ENCODE results near the gene THADA.
"Not testable (repeated sequence)": the region's sequence is repeated elsewhere in the genome, so short reads cannot be mapped to it uniquely, and the experiment has no call there.

The THADA gene

GRCh38 chr2:43563679-43564078 lies 32.2 kb downstream of the THADA start:
- H3K9ac ChIP-seq (ENCODE audit: low read length), result no peak overlapping the region
- H3K27me3 ChIP-seq (ENCODE audit: control insufficient read depth, insufficient read depth, low read length), result no peaks in the 10 kb centered on the region
- no peak overlapping the region for H3K4me3 ChIP-seq (ENCODE audit: low read depth, low read length)
- H3K4me1 ChIP-seq (ENCODE audit: control insufficient read depth, insufficient read depth, low read length), result no peaks in the 10 kb centered on the region; the same call in 1 of the 2 replicates
- H3K27ac ChIP-seq (ENCODE audit: low read depth, low read length), result no peak overlapping the region
- no peaks in the 10 kb centered on the region for H3K9me3 ChIP-seq (ENCODE audit: control insufficient read depth, insufficient read depth, low read depth, low read length)
- H3K36me3 ChIP-seq (ENCODE audit: control insufficient read depth, insufficient read depth, low read length), result peaks cover 20% of the 10 kb centered on the region

GRCh38 chr2:43560231-43560547 lies 35.6 kb downstream of the THADA start:
- no peak overlapping the region for H3K4me3 ChIP-seq (ENCODE audit: low read depth, low read length)
- no peak overlapping the region for H3K9ac ChIP-seq (ENCODE audit: low read length)
- H3K27me3 ChIP-seq (ENCODE audit: control insufficient read depth, insufficient read depth, low read length), result no peaks in the 10 kb centered on the region
- H3K9me3 ChIP-seq (ENCODE audit: control insufficient read depth, insufficient read depth, low read depth, low read length), result no peaks in the 10 kb centered on the region
- H3K4me1 ChIP-seq (ENCODE audit: control insufficient read depth, insufficient read depth, low read length), result no peaks in the 10 kb centered on the region; the same call in 1 of the 2 replicates
- H3K27ac ChIP-seq (ENCODE audit: low read depth, low read length), result no peak overlapping the region
- H3K36me3 ChIP-seq (ENCODE audit: control insufficient read depth, insufficient read depth, low read length), result peaks cover 31% of the 10 kb centered on the region

- Histone ChIP-seq H3K4me3 (ENCODE audit: low read depth, low read length) (no peak overlapping the region), H3K36me3 (ENCODE audit: control insufficient read depth, insufficient read depth, low read length) (peaks cover 31% of the 10 kb centered on the region), H3K27me3 (ENCODE audit: control insufficient read depth, insufficient read depth, low read length) (no peaks in the 10 kb centered on the region), H3K9me3 (ENCODE audit: control insufficient read depth, insufficient read depth, low read depth, low read length) (no peaks in the 10 kb centered on the region), H3K4me1 (ENCODE audit: control insufficient read depth, insufficient read depth, low read length) (no peaks in the 10 kb centered on the region; the same call in 1 of the 2 replicates), H3K27ac (ENCODE audit: low read depth, low read length) (no peak overlapping the region), H3K9ac (ENCODE audit: low read length) (no peak overlapping the region)
These were observed 36.2 kb downstream of the THADA start for GRCh38 chr2:43559391-43560230.

GRCh38 chr2:43557196-43557595 lies 38.6 kb downstream of the THADA start:
- Histone ChIP-seq H3K9me3 (ENCODE audit: control insufficient read depth, insufficient read depth, low read depth, low read length) (no peaks in the 10 kb centered on the region), H3K27me3 (ENCODE audit: control insufficient read depth, insufficient read depth, low read length) (no peaks in the 10 kb centered on the region), H3K4me1 (ENCODE audit: control insufficient read depth, insufficient read depth, low read length) (no peaks in the 10 kb centered on the region), H3K36me3 (ENCODE audit: control insufficient read depth, insufficient read depth, low read length) (peaks cover 37% of the 10 kb centered on the region), H3K27ac (ENCODE audit: low read depth, low read length) (no peak overlapping the region), H3K9ac (ENCODE audit: low read length) (no peak overlapping the region), H3K4me3 (ENCODE audit: low read depth, low read length) (no peak overlapping the region)

- no peak overlapping the region for H3K4me3 ChIP-seq (ENCODE audit: low read depth, low read length)
- H3K36me3 ChIP-seq (ENCODE audit: control insufficient read depth, insufficient read depth, low read length), result peaks cover 39% of the 10 kb centered on the region
These were observed 39.6 kb downstream of the THADA start for GRCh38 chr2:43556256-43556655.

GRCh38 chr2:43553341-43553855 lies 42.4 kb downstream of the THADA start:
- Histone ChIP-seq H3K27me3 (ENCODE audit: control insufficient read depth, insufficient read depth, low read length) (no peaks in the 10 kb centered on the region), H3K27ac (ENCODE audit: low read depth, low read length) (no peak overlapping the region), H3K9ac (ENCODE audit: low read length) (no peak overlapping the region), H3K36me3 (ENCODE audit: control insufficient read depth, insufficient read depth, low read length) (peaks cover 58% of the 10 kb centered on the region), H3K9me3 (ENCODE audit: control insufficient read depth, insufficient read depth, low read depth, low read length) (peaks cover 13% of the 10 kb centered on the region), H3K4me1 (ENCODE audit: control insufficient read depth, insufficient read depth, low read length) (no peaks in the 10 kb centered on the region), H3K4me3 (ENCODE audit: low read depth, low read length) (no peak overlapping the region)

More at GRCh38 chr2:43556256-43556655, 39.6 kb downstream of the THADA start:
- Histone ChIP-seq H3K4me1 (ENCODE audit: control insufficient read depth, insufficient read depth, low read length) (no peaks in the 10 kb centered on the region), H3K9ac (ENCODE audit: low read length) (no peak overlapping the region), H3K27ac (ENCODE audit: low read depth, low read length) (no peak overlapping the region), H3K9me3 (ENCODE audit: control insufficient read depth, insufficient read depth, low read depth, low read length) (no peaks in the 10 kb centered on the region), H3K27me3 (ENCODE audit: control insufficient read depth, insufficient read depth, low read length) (no peaks in the 10 kb centered on the region)

- Histone ChIP-seq H3K27ac (ENCODE audit: low read depth, low read length) (no peak overlapping the region), H3K27me3 (ENCODE audit: control insufficient read depth, insufficient read depth, low read length) (no peaks in the 10 kb centered on the region), H3K36me3 (ENCODE audit: control insufficient read depth, insufficient read depth, low read length) (peaks cover 54% of the 10 kb centered on the region), H3K4me3 (ENCODE audit: low read depth, low read length) (no peak overlapping the region), H3K9ac (ENCODE audit: low read length) (no peak overlapping the region), H3K9me3 (ENCODE audit: control insufficient read depth, insufficient read depth, low read depth, low read length) (peaks cover 13% of the 10 kb centered on the region), H3K4me1 (ENCODE audit: control insufficient read depth, insufficient read depth, low read length) (no peaks in the 10 kb centered on the region)
These were observed 43.8 kb downstream of the THADA start for GRCh38 chr2:43551990-43552389.

- not testable (repeated sequence) for H3K9ac ChIP-seq (ENCODE audit: low read length); H3K4me3 ChIP-seq (ENCODE audit: low read depth, low read length); H3K4me1 ChIP-seq (ENCODE audit: control insufficient read depth, insufficient read depth, low read length); H3K27ac ChIP-seq (ENCODE audit: low read depth, low read length); H3K27me3 ChIP-seq (ENCODE audit: control insufficient read depth, insufficient read depth, low read length)
- peaks cover 38% of the 10 kb centered on the region for H3K36me3 ChIP-seq (ENCODE audit: control insufficient read depth, insufficient read depth, low read length)
- peaks cover 13% of the 10 kb centered on the region for H3K9me3 ChIP-seq (ENCODE audit: control insufficient read depth, insufficient read depth, low read depth, low read length)
These were observed 47.5 kb downstream of the THADA start for GRCh38 chr2:43548381-43548780.

- Histone ChIP-seq H3K4me1 (ENCODE audit: control insufficient read depth, insufficient read depth, low read length) (no peaks in the 10 kb centered on the region), H3K36me3 (ENCODE audit: control insufficient read depth, insufficient read depth, low read length) (peaks cover 2% of the 10 kb centered on the region; the same call in 1 of the 2 replicates), H3K27ac (ENCODE audit: low read depth, low read length) (no peak overlapping the region)
These were observed 53.4 kb downstream of the THADA start for GRCh38 chr2:43542285-43542933.

GRCh38 chr2:43541165-43541564 lies 54.7 kb downstream of the THADA start:
- no peaks in the 10 kb centered on the region for H3K27me3 ChIP-seq (ENCODE audit: control insufficient read depth, insufficient read depth, low read length)
- no peak overlapping the region for H3K27ac ChIP-seq (ENCODE audit: low read depth, low read length)
- H3K4me3 ChIP-seq (ENCODE audit: low read depth, low read length), result no peak overlapping the region
- no peaks in the 10 kb centered on the region for H3K9me3 ChIP-seq (ENCODE audit: control insufficient read depth, insufficient read depth, low read depth, low read length)
- peaks cover 2% of the 10 kb centered on the region; the same call in 1 of the 2 replicates for H3K36me3 ChIP-seq (ENCODE audit: control insufficient read depth, insufficient read depth, low read length)
- H3K9ac ChIP-seq (ENCODE audit: low read length), result no peak overlapping the region
- H3K4me1 ChIP-seq (ENCODE audit: control insufficient read depth, insufficient read depth, low read length), result no peaks in the 10 kb centered on the region

More at GRCh38 chr2:43542285-43542933, 53.4 kb downstream of the THADA start:
- no peak overlapping the region for H3K4me3 ChIP-seq (ENCODE audit: low read depth, low read length)
- no peak overlapping the region for H3K9ac ChIP-seq (ENCODE audit: low read length)
- no peaks in the 10 kb centered on the region for H3K27me3 ChIP-seq (ENCODE audit: control insufficient read depth, insufficient read depth, low read length)
- no peaks in the 10 kb centered on the region for H3K9me3 ChIP-seq (ENCODE audit: control insufficient read depth, insufficient read depth, low read depth, low read length)
